ENCODE measurements around the gene DDX60. TPM values are rescaled to one million over a fixed set of nuclear protein-coding genes. Genes with fewer than 3 reads are reported as not detected.

DDX60 gene
- total RNA-seq, 4 donors from 2014 or later, result 13.7 to 23.3 (median 17.4) TPM

DNA sequence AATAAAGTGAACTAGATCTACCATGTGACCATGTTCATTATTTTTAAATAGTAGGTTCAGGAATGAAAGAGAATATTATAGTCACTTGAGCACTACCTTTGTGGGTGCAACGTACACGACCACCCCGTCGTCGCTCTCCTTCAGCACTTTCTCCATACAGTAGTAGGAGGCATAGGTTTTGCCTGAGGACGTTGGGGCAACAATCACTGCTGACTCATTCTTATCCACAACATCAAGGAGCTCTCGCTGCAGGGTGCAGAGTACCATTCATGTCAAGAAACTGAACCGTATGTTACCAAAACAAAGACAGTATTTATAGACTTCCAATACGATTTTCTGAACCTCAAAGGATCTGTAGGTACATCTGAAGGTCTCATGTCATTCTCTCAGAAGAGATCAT, 44.7 kb downstream of the DDX60 start:
- Histone ChIP-seq H3K4me3 (no peak overlapping the region), H3K4me1 (no peaks in the 10 kb centered on the region), H3K27ac (no peak overlapping the region), H3K9me3 (no peaks in the 10 kb centered on the region), H3K36me3 (peaks cover 0 to 42% (median 0%) of the 10 kb centered on the region in 3 donors), H3K27me3 (no peaks in the 10 kb centered on the region)
- no peak for TF ChIP-seq POLR2A (IDR thresholded peaks at IDR 0.05)
- TF ChIP-seq, protein P1, sequence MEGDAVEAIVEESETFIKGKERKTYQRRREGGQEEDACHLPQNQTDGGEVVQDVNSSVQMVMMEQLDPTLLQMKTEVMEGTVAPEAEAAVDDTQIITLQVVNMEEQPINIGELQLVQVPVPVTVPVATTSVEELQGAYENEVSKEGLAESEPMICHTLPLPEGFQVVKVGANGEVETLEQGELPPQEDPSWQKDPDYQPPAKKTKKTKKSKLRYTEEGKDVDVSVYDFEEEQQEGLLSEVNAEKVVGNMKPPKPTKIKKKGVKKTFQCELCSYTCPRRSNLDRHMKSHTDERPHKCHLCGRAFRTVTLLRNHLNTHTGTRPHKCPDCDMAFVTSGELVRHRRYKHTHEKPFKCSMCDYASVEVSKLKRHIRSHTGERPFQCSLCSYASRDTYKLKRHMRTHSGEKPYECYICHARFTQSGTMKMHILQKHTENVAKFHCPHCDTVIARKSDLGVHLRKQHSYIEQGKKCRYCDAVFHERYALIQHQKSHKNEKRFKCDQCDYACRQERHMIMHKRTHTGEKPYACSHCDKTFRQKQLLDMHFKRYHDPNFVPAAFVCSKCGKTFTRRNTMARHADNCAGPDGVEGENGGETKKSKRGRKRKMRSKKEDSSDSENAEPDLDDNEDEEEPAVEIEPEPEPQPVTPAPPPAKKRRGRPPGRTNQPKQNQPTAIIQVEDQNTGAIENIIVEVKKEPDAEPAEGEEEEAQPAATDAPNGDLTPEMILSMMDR (IDR thresholded peaks at IDR 0.05), result no peak
- no peak for DNase-seq

DNA sequence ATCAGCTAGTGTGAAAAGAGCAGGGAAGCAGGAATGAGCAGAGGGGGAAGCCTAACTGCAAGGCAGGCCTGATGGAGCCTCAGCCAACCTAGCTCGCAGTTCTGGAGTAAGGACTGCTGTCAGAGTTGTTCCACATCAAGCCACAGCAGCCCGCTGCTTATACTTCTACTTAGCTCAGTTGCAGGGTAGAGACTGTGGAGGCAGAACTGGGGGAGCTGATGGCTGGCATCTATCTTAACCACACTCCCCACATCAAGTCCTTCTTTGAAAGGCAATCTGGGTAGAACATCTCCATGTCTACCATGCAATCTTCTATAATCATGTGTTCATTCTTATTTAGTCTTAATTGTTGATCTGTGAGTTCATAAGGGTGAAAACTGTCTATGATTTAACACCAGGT, 46.1 kb downstream of the DDX60 start:
- Histone ChIP-seq H3K27ac (no peak overlapping the region), H3K4me3 (no peak overlapping the region), H3K4me1 (no peaks in the 10 kb centered on the region), H3K36me3 (peaks cover 0 to 47% (median 0%) of the 10 kb centered on the region in 3 donors), H3K27me3 (no peaks in the 10 kb centered on the region), H3K9me3 (no peaks in the 10 kb centered on the region)
- TF ChIP-seq POLR2A (IDR thresholded peaks at IDR 0.05), result no peak
- TF ChIP-seq, protein P1 (IDR thresholded peaks at IDR 0.05), result no peak
- no peak for DNase-seq

DNA sequence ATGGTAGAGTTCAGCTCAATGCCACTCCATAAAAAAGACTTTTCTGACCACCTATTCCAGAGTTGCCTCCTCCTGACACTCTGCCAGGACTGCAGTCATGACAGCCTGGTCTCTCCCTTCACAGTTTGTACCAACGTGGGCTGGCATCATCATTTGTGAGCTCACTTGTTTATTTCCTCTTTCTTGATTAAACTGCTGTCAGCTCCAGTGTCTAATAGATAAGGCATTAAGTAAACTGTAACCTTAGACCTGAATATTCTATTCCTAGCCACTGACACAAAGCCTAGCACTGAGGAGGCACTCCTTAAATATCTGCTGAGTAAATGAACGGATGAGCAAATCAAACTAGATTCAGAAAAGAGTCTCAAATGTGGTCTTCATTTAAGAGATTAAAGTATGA, 48.7 kb downstream of the DDX60 start:
- no peak overlapping the region for H3K4me3 ChIP-seq
- TF ChIP-seq, protein P1 (IDR thresholded peaks at IDR 0.05), result no peak
- TF ChIP-seq POLR2A (IDR thresholded peaks at IDR 0.05), result no peak
- peaks cover 0 to 45% (median 0%) of the 10 kb centered on the region in 3 donors for H3K36me3 ChIP-seq
- no peaks in the 10 kb centered on the region for H3K27me3 ChIP-seq
- no peak overlapping the region for H3K27ac ChIP-seq
- H3K4me1 ChIP-seq, result no peaks in the 10 kb centered on the region
- no peak for DNase-seq
- no peaks in the 10 kb centered on the region for H3K9me3 ChIP-seq

DNA sequence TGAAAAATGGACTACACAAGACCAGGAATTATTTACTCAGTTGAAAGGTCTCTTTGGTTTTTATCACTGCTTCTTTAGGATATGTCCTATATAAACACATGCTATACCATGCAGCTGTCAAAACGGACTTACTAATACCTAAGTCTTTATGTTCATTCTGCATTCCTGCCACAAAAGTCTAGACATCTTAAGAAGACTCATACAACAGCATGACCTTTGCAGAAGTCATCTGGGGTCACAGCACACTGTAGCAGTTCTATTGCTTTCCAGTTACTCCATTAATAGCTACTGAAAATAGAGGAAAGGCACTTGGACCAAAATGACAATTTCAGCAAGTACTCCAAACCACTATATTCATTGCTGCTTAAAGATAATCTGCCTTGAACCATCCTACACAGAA, 53.2 kb downstream of the DDX60 start:
- TF ChIP-seq, protein P1 (IDR thresholded peaks at IDR 0.05), result no peak
- TF ChIP-seq POLR2A (IDR thresholded peaks at IDR 0.05), result no peak
- Histone ChIP-seq H3K27ac (no peak overlapping the region), H3K27me3 (no peaks in the 10 kb centered on the region), H3K4me3 (no peak overlapping the region), H3K36me3 (peaks cover 0 to 43% (median 0%) of the 10 kb centered on the region in 3 donors), H3K4me1 (no peaks in the 10 kb centered on the region), H3K9me3 (no peaks in the 10 kb centered on the region)
- no peak for DNase-seq

DNA sequence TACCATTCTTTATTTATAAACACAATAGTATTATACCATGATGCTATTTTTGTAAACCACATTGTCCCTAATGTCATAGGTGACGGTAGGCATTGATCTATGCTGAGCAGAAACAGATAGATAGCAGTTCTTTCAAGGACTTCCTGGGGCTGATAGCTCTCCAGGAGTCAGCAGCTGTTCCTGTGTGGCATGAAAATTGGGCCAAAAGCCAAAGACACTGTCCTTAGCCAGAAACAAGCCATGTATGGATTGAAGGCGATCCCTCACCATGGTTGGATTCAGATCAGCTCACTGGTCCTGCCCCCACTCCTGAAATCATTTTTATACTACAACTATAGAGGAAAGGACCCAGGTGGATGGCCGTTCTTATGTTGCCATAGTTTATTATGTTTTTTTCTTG, 53.6 kb downstream of the DDX60 start:
- Histone ChIP-seq H3K36me3 (peaks cover 0 to 44% (median 0%) of the 10 kb centered on the region in 3 donors), H3K27me3 (no peaks in the 10 kb centered on the region), H3K27ac (no peak overlapping the region), H3K4me3 (no peak overlapping the region), H3K9me3 (no peaks in the 10 kb centered on the region), H3K4me1 (no peaks in the 10 kb centered on the region)
- TF ChIP-seq POLR2A (IDR thresholded peaks at IDR 0.05), result no peak
- TF ChIP-seq, protein P1 (IDR thresholded peaks at IDR 0.05), result no peak
- no peak for DNase-seq

DNA sequence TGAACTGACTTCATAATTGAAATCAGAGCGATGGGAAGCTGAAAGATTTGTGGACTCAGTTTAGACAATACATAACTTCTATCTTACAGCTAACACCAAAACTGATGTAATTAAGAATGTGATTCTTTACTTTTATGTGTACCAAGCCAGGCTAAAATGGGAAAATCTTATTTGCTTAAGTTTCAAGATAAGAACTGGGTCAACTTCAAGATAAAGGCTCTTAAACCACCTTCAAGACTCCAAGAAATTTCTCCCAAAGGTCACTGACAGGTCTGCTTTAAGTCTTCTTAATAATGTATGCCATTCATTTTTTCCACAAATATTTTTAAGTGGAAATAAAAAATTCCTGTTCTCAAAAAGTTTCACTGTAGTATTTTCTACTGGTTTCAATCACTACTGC, 55.5 kb downstream of the DDX60 start:
- Histone ChIP-seq H3K4me1 (no peaks in the 10 kb centered on the region), H3K27ac (no peak overlapping the region), H3K4me3 (no peak overlapping the region), H3K9me3 (no peaks in the 10 kb centered on the region), H3K27me3 (no peaks in the 10 kb centered on the region), H3K36me3 (peaks cover 0 to 43% (median 0%) of the 10 kb centered on the region in 3 donors)
- TF ChIP-seq, protein P1 (IDR thresholded peaks at IDR 0.05), result no peak
- TF ChIP-seq POLR2A (IDR thresholded peaks at IDR 0.05), result no peak
- no peak for DNase-seq
